SK-N-MC (cell line): ENCODE data around the gene TYROBP.

ENCODE experiments used
- EZH2 ChIP-seq: fragments of 200-600 bp; sonication (generic); IDR thresholded peaks from one replicate; pipeline ENCODE4 v1.6.1; 2017; ENCODE audit warnings: antibody characterized with exemption
- POLR2AphosphoS5 ChIP-seq: IDR thresholded peaks from 2 replicates; pipeline ENCODE4 v1.6.1; 2012; ENCODE audit warnings: mild to moderate bottlenecking, low read depth, low read length, borderline replicate concordance

DNA sequence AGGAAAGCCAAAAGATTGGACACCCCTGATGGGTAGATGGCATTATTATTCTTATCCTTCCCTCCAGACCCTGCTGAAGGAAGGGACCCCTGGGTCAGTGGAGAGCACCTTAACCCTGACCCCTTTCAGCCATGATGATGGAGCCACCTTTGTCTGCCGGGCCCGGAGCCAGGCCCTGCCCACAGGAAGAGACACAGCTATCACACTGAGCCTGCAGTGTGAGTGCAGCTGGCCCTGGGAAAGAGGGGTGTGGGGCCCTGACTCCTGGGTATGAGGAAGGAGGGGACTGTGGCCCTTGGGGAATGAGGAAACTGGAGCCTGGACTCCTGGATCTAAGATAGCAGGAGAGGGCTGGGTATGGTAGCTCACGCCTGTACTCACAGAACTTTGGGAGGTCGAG lies 48.7 kb downstream of the TYROBP start:
- no peak for TF ChIP-seq EZH2
- TF ChIP-seq POLR2AphosphoS5, result no peak
